SJSA1 (cell line): ENCODE measurements around the gene ICE1. TPM values are rescaled to one million over a fixed set of nuclear protein-coding genes. Genes with fewer than 3 reads are reported as not detected.
"Not testable (repeated sequence)": the region's sequence is repeated elsewhere in the genome, so short reads cannot be mapped to it uniquely, and the experiment has no call there.

Experiments
- DNase-seq, 2 experiments: peaks; one replicate each; pipeline ENCODE4 v3.0.0-alpha.2; 2015 to 2020; ENCODE audit warnings: low spot score in 2 of 2, low read depth in 1 of 2
- H3K27ac ChIP-seq: fragments of 250-450 bp; sonication (Bioruptor Pico); 2 replicates; pipeline ENCODE4 v1.5.1; 2020; ENCODE audit warnings: mild to moderate bottlenecking, moderate library complexity
- H3K27me3 ChIP-seq: fragments of 250-450 bp; sonication (Bioruptor Pico); replicated peaks from 2 replicates; pipeline ENCODE4 v1.5.1; 2020; ENCODE audit warnings: mild to moderate bottlenecking, moderate library complexity
- H3K36me3 ChIP-seq: fragments of 250-450 bp; sonication (Bioruptor Pico); 2 replicates; pipeline ENCODE4 v1.5.1; 2020; ENCODE audit warnings: mild to moderate bottlenecking
- H3K4me1 ChIP-seq: fragments of 250-450 bp; sonication (Bioruptor Pico); replicated peaks from 2 replicates; pipeline ENCODE4 v1.6.1; 2021; ENCODE audit warnings: mild to moderate bottlenecking
- H3K4me3 ChIP-seq: fragments of 250-450 bp; sonication (Bioruptor Pico); 2 replicates; pipeline ENCODE4 v1.5.1; 2020; ENCODE audit warnings: mild to moderate bottlenecking
- H3K9me3 ChIP-seq: fragments of 250-450 bp; sonication (Bioruptor Pico); replicated peaks from 2 replicates; pipeline ENCODE4 v1.5.1; 2020; ENCODE audit warnings: mild to moderate bottlenecking
- total RNA-seq: library from RNA; depleted of rRNA; stranded (reverse); fragments of >200 nt; shearing (Covaris generic); gene quantifications from 2 replicates; pipeline ENCODE4 v1.2.3, GENCODE V29; 2014

Gene ICE1
- total RNA-seq, 1 experiment from 2014 or later, result 32.8 TPM

GRCh38 chr5:5494489-5495402 lies 72.3 kb downstream of the ICE1 start:
- Histone ChIP-seq H3K36me3 (peaks cover 5% of the 10 kb centered on the region; the same call in 1 of the 2 replicates), H3K9me3 (no peaks in the 10 kb centered on the region), H3K4me3 (no peak overlapping the region), H3K4me1 (no peaks in the 10 kb centered on the region), H3K27me3 (peaks cover 14% of the 10 kb centered on the region), H3K27ac (no peak overlapping the region)
- DNase-seq, result no peak

DNA sequence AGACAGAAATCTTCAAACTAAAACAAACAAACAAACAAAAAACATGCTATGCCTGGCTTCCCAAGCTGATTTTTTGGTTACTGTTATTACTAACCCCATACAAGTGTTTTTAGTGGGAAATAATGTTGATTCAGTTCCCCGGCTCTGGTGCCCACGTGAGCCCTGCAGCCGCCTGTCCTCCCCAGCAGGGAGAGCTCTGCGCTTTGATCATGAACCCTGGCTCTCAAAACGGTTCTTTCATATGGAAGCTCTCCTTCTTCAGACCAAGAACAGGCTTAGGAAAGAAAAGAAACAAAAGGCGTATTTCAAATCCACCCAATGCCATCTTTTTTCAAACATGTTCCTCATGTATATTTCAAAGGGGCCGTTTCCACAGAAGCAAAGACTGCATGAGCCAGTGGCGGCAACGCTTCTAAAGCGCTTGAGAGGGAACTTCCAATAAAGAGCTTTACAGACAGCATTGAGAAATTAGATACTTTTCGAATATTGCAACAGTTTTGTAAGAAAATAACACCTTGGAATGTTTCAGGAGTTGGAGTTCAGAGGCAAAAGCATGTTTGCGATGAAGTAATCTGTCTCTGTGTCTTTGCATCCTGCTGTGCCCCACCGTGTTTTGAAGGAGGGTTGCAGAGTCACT lies 74.8 kb downstream of the ICE1 start:
- Histone ChIP-seq H3K4me1 (no peaks in the 10 kb centered on the region), H3K36me3 (no peaks in the 10 kb centered on the region), H3K9me3 (no peaks in the 10 kb centered on the region), H3K27me3 (peaks cover 14% of the 10 kb centered on the region), H3K4me3 (no peak overlapping the region), H3K27ac (no peak overlapping the region)
- DNase-seq, result peak in 1 of 2 experiments; percentile 37

- DNase-seq, result no peak
- Histone ChIP-seq H3K36me3 (no peaks in the 10 kb centered on the region), H3K9me3 (no peaks in the 10 kb centered on the region; the same call in 1 of the 2 replicates), H3K4me1 (no peaks in the 10 kb centered on the region), H3K27ac (no peak overlapping the region), H3K27me3 (peaks cover 14% of the 10 kb centered on the region), H3K4me3 (no peak overlapping the region)
Observed at GRCh38 chr5:5499442-5499841, 77.0 kb downstream of the ICE1 start.

- Histone ChIP-seq H3K9me3 (no peaks in the 10 kb centered on the region; the same call in 1 of the 2 replicates), H3K4me3 (no peak overlapping the region), H3K27ac (no peak overlapping the region), H3K27me3 (0 out of 2 replicates have a peak, but pooled peaks cover 1% of the 10 kb centered on the region), H3K4me1 (no peaks in the 10 kb centered on the region), H3K36me3 (no peaks in the 10 kb centered on the region)
- DNase-seq, result no peak
Observed at GRCh38 chr5:5504325-5504724, 81.8 kb downstream of the ICE1 start.

- Histone ChIP-seq H3K4me3 (no peak overlapping the region), H3K4me1 (no peaks in the 10 kb centered on the region), H3K36me3 (no peaks in the 10 kb centered on the region), H3K9me3 (no peaks in the 10 kb centered on the region; the same call in 1 of the 2 replicates), H3K27ac (no peak overlapping the region), H3K27me3 (no peaks in the 10 kb centered on the region)
- no peak for DNase-seq
Observed at GRCh38 chr5:5505815-5506214, 83.3 kb downstream of the ICE1 start.

DNA sequence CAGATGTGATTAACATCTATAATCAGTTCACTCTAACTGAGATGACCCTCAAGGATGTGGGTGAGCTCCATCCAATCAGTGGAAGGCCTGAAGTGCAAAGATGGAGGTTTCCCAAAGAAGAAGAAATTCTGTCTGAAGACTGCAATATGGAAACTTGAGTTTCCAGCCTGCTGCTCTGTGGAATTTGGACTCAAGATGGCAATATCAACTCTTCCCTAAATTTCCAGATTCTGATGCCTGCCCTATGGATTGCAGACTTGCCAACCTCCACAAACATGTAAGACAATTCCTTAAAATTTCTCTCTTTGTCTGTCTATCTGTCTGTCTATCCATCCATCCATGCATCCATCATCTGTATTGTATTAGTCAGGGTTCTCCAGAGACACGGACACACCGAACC lies 85.9 kb downstream of the ICE1 start:
- Histone ChIP-seq H3K27ac (no peak overlapping the region), H3K9me3 (no peaks in the 10 kb centered on the region; the same call in 1 of the 2 replicates), H3K36me3 (no peaks in the 10 kb centered on the region), H3K4me1 (no peaks in the 10 kb centered on the region), H3K4me3 (no peak overlapping the region), H3K27me3 (no peaks in the 10 kb centered on the region)
- DNase-seq, result no peak

DNA sequence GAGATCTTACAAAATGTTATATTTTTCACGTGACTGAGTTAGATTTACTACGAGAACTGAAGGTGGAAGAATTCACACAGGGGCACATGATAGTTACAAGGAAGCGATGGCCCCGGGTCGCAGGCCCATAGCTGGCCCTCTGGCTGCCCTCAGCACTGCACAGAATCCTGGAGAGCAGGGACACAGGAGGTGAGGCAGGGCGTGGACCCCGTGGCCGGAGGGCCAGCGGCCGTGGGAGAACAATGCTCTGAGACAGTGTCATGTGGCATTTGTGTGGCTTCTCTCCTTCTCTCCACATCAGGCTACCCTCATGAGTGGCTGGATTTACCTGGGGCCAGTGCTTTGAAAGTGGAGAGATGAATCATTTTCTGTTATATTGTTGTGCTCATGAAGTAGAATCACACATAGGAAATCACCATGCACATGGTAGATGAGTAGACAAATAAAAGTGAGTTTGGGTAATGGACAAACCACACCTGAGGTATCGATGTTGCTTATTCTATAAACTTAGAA lies 89.5 kb downstream of the ICE1 start:
- Histone ChIP-seq H3K36me3 (no peaks in the 10 kb centered on the region), H3K4me3 (no peak overlapping the region), H3K4me1 (no peaks in the 10 kb centered on the region), H3K27ac (no peak overlapping the region), H3K9me3 (no peaks in the 10 kb centered on the region), H3K27me3 (no peaks in the 10 kb centered on the region)
- DNase-seq, result no peak

DNA sequence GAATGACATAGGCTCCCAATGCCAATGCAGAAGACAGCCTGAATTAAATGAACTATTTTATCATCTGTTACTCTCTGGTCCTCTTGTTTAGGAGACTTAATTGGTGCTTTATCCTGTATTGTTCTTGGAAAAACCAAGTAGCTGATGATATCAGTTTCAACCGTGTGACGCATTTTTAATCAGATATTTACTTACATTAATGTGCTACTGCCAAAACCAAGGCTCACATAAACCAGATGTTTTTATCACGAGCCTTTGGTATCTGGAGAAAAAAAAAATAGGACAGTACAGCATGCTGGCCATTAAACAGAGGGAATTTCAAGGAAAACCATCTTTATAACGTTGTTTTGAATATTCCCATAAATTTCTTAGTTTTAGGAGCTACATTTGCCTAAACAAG lies 90.1 kb downstream of the ICE1 start:
- no peak overlapping the region for H3K27ac ChIP-seq
- no peaks in the 10 kb centered on the region for H3K27me3 ChIP-seq
- H3K4me3 ChIP-seq, result no peak overlapping the region
- no peak for DNase-seq
- no peaks in the 10 kb centered on the region for H3K9me3 ChIP-seq
- no peaks in the 10 kb centered on the region for H3K4me1 ChIP-seq
- no peaks in the 10 kb centered on the region for H3K36me3 ChIP-seq

DNA sequence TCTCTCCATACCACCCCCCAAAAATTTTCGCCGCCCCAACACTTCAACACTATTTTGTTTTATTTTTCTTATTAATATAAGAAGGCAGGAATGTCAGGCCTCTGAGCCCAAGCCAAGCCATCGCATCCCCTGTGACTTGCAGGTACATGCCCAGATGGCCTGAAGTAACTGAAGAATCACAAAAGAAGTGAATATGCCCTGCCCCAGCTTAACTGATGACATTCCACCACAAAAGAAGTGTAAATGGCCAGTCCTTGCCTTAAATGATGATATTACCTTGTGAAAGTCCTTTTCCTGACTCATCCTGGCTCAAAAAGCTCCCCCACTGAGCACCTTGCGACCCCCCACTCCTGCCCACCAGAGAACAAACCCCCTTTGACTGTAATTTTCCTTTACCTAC lies 98.1 kb downstream of the ICE1 start:
- not testable (repeated sequence) for H3K9me3 ChIP-seq, H3K4me1 ChIP-seq, DNase-seq, H3K27ac ChIP-seq, H3K36me3 ChIP-seq, H3K4me3 ChIP-seq, H3K27me3 ChIP-seq

DNA sequence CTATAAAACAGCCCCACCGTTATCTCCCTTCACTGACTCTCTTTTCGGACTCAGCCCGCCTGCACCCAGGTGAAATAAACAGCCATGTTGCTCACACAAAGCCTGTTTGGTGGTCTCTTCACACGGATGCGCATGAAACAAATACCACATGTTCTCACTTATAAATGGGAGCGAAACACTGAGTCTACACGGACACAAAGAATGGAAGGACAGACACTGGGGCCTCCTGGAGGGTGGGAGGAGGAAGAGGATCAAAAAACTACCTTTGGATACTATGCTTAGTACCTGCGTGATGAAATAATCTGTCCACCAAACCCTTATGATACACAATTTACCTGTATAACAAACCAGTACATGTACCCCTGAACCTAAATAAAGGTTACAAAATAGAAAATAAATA lies 98.6 kb downstream of the ICE1 start:
- Histone ChIP-seq H3K36me3 (no peaks in the 10 kb centered on the region), H3K9me3 (no peaks in the 10 kb centered on the region), H3K4me3 (no peak overlapping the region), H3K27me3 (no peaks in the 10 kb centered on the region), H3K27ac (no peak overlapping the region), H3K4me1 (no peaks in the 10 kb centered on the region; the same call in 1 of the 2 replicates)
- no peak for DNase-seq

- no peaks in the 10 kb centered on the region; the same call in 1 of the 2 replicates for H3K4me1 ChIP-seq
- H3K9me3 ChIP-seq, result no peaks in the 10 kb centered on the region
- H3K27me3 ChIP-seq, result no peaks in the 10 kb centered on the region
- no peaks in the 10 kb centered on the region for H3K36me3 ChIP-seq
- no peak overlapping the region for H3K27ac ChIP-seq
- no peak overlapping the region for H3K4me3 ChIP-seq
- no peak for DNase-seq
Observed at GRCh38 chr5:5521478-5521877, 99.0 kb downstream of the ICE1 start.

DNA sequence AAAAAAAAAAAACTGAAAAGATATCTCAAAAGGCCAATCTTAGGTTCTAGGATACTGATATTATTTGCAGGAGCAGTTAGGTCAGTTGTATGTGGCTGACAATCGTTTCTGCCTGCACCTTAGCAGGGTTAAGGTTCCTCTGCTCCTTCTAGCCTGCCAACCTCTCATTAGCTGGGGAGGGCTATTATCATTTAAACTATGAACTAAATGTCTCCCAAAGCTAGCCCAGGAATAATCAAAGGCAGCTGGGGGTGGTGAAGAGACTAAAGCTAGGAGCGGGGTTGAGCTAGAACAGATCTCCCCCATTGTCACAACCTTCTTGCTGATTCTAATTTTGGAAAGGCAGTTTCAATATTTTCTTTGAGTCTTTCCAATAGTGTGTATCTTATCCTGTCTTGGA lies 99.9 kb downstream of the ICE1 start:
- H3K4me1 ChIP-seq, result no peaks in the 10 kb centered on the region; the same call in 1 of the 2 replicates
- no peaks in the 10 kb centered on the region for H3K9me3 ChIP-seq
- DNase-seq, result no peak
- no peaks in the 10 kb centered on the region for H3K27me3 ChIP-seq
- no peak overlapping the region for H3K4me3 ChIP-seq
- H3K27ac ChIP-seq, result no peak overlapping the region
- no peaks in the 10 kb centered on the region for H3K36me3 ChIP-seq

DNA sequence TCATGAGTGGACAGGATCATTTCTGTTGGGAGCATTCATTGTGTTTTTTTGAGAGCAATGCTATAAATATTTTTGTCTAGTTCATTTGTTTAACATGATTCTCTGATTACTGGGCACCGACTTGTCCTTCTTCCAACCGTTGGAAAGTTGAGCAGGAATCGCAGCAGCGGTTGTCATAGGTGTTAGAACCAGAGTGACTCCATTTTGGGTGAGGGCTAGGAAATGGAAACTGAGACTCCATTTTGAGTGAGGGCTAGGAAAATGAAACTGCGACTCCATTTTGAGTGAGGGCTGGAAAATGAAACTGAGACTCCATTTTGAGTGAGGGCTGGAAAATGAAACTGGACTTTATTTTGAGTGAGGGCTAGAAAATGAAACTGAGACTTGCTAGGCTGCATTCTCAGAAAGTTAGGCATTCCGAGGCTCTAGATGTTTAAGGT lies 100.6 kb downstream of the ICE1 start:
- no peak overlapping the region for H3K4me3 ChIP-seq
- no peak overlapping the region for H3K27ac ChIP-seq
- DNase-seq, result peak in 1 of 2 experiments; percentile 26

GRCh38 chr5:5524327-5524726 lies 101.8 kb downstream of the ICE1 start:
- Histone ChIP-seq H3K9me3 (no peaks in the 10 kb centered on the region), H3K27me3 (no peaks in the 10 kb centered on the region), H3K27ac (no peak overlapping the region), H3K4me1 (no peaks in the 10 kb centered on the region; the same call in 1 of the 2 replicates), H3K36me3 (no peaks in the 10 kb centered on the region), H3K4me3 (no peak overlapping the region)
- DNase-seq, result no peak

More for the DNA sequence above, 100.6 kb downstream of the ICE1 start:
- no peaks in the 10 kb centered on the region for H3K9me3 ChIP-seq
- H3K36me3 ChIP-seq, result no peaks in the 10 kb centered on the region
- H3K27me3 ChIP-seq, result no peaks in the 10 kb centered on the region
- H3K4me1 ChIP-seq, result no peaks in the 10 kb centered on the region; the same call in 1 of the 2 replicates
